GM19351 (cell line): ENCODE measurements around the gene MMP20.
A peak's percentile ranks its signal among the peaks of the same experiment; 100 is the strongest.

Source experiments
- ATAC-seq: cut with Tn5 transposase; IDR thresholded peaks from one replicate; pipeline ENCODE4 v1.9.1; 2021; ENCODE audit warnings: mild to moderate bottlenecking, moderate library complexity; ENCODE audit not compliant: unreplicated experiment

MMP20 gene

GRCh38 chr11:102560555-102561011 lies 64.5 kb downstream of the MMP20 start:
- ATAC-seq = peak; percentile 82

- peak; percentile 41 for ATAC-seq
Measured at GRCh38 chr11:102559839-102560238, 65.3 kb downstream of the MMP20 start.

GRCh38 chr11:102555091-102555490 lies 70.0 kb downstream of the MMP20 start:
- no peak for ATAC-seq

GRCh38 chr11:102553835-102554282 lies 71.3 kb downstream of the MMP20 start:
- ATAC-seq = peak; percentile 87

GRCh38 chr11:102552447-102553194 lies 72.5 kb downstream of the MMP20 start:
- no peak for ATAC-seq

- ATAC-seq = no peak
Measured at GRCh38 chr11:102552020-102552419, 73.1 kb downstream of the MMP20 start.

- no peak for ATAC-seq
Measured at GRCh38 chr11:102551169-102551781, 73.9 kb downstream of the MMP20 start.

GRCh38 chr11:102546923-102547471 lies 78.1 kb downstream of the MMP20 start:
- ATAC-seq = peak; percentile 80

GRCh38 chr11:102546427-102546826 lies 78.7 kb downstream of the MMP20 start:
- ATAC-seq = peak; percentile 53

- ATAC-seq = no peak
Measured at GRCh38 chr11:102545701-102546100, 79.4 kb downstream of the MMP20 start.

- ATAC-seq = no peak
Measured at GRCh38 chr11:102544594-102544993, 80.5 kb downstream of the MMP20 start.

- no peak for ATAC-seq
Measured at GRCh38 chr11:102539567-102539966, 85.6 kb downstream of the MMP20 start.

- ATAC-seq = no peak
Measured at GRCh38 chr11:102538932-102539331, 86.2 kb downstream of the MMP20 start.

- ATAC-seq = peak; percentile 63
Measured at GRCh38 chr11:102534261-102534872, 90.8 kb downstream of the MMP20 start.

- ATAC-seq = no peak
Measured at GRCh38 chr11:102530558-102530957, 94.6 kb downstream of the MMP20 start, which contains the start of gene MMP7. Gene MMP7, minus strand, starts transcription at chr11:102530747. Its CDS starts 47 bp downstream, at chr11:102530700.

GRCh38 chr11:102528618-102529017 lies 96.5 kb downstream of the MMP20 start:
- ATAC-seq = no peak

- ATAC-seq = no peak
Measured at GRCh38 chr11:102527684-102528083, 97.4 kb downstream of the MMP20 start.

GRCh38 chr11:102527041-102527440 lies 98.1 kb downstream of the MMP20 start:
- ATAC-seq = no peak
